Measurements from ENCODE around the gene ZNF3. TPM values are rescaled to one million over a fixed set of nuclear protein-coding genes. Genes with fewer than 3 reads are reported as not detected.
A peak's percentile ranks its signal among the peaks of the same experiment; 100 is the strongest.

ZNF3 gene
- total and polyA plus RNA-seq, 2 experiments from 2014 or later, result 37.2 to 45.5 TPM

- Histone ChIP-seq H3K36me3 (peaks cover 17% of the 10 kb centered on the region), H3K4me3 (peak overlapping the region; percentile 93), H3K9me3 (ENCODE audit: low read depth) (no peaks in the 10 kb centered on the region), H3K4me1 (ENCODE audit: low read depth) (peaks cover 10% of the 10 kb centered on the region), H3K27me3 (no peaks in the 10 kb centered on the region), H3K27ac (peak overlapping the region; percentile 97)
- peak in 1 of 2 donors; percentile 34 for DNase-seq (ENCODE audit: low read depth in 1 of 2, low spot score in 1 of 2)
- TF ChIP-seq, protein P1, sequence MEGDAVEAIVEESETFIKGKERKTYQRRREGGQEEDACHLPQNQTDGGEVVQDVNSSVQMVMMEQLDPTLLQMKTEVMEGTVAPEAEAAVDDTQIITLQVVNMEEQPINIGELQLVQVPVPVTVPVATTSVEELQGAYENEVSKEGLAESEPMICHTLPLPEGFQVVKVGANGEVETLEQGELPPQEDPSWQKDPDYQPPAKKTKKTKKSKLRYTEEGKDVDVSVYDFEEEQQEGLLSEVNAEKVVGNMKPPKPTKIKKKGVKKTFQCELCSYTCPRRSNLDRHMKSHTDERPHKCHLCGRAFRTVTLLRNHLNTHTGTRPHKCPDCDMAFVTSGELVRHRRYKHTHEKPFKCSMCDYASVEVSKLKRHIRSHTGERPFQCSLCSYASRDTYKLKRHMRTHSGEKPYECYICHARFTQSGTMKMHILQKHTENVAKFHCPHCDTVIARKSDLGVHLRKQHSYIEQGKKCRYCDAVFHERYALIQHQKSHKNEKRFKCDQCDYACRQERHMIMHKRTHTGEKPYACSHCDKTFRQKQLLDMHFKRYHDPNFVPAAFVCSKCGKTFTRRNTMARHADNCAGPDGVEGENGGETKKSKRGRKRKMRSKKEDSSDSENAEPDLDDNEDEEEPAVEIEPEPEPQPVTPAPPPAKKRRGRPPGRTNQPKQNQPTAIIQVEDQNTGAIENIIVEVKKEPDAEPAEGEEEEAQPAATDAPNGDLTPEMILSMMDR (IDR thresholded peaks at IDR 0.05; ENCODE audit: low read depth, low read length), result no peak
Measured at GRCh38 chr7:100080907-100081534, 502 bp downstream of the ZNF3 start.

DNA sequence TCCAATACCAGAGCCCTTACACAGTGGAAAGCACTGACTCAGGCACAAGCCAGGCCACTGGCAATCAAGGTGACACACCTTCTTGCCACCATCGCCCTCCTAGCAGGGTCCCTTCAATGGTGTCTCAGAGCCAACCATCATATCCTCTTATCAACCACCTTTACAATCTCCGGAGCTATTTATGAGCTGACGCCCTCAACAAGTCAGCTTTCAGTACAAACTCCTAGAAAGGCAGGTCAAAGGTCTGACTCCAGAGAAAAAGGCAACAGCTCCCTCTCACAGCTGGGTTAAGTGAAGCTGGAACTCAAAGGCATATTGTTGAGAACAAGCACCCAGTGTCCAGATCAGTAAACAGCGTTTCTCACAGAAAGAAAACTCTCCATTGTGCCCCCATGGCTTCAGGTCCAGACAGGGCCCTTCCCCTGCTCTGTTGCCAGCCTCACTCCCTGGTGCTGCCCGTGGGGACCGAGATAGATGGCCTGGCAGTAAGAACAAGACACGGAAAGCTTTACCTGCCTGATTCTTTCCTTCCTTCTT is 2.4 kb downstream of the ZNF3 start:
- H3K9me3 ChIP-seq (ENCODE audit: low read depth), result no peaks in the 10 kb centered on the region
- H3K4me1 ChIP-seq (ENCODE audit: low read depth), result peaks cover 10% of the 10 kb centered on the region
- no peak overlapping the region for H3K27ac ChIP-seq
- H3K4me3 ChIP-seq, result no peak overlapping the region
- TF ChIP-seq, protein P1 (IDR thresholded peaks at IDR 0.05; ENCODE audit: low read depth, low read length), result no peak
- H3K27me3 ChIP-seq, result no peaks in the 10 kb centered on the region
- no peak for DNase-seq (ENCODE audit: low read depth in 1 of 2, low spot score in 1 of 2)
- H3K36me3 ChIP-seq, result peaks cover 35% of the 10 kb centered on the region

DNA sequence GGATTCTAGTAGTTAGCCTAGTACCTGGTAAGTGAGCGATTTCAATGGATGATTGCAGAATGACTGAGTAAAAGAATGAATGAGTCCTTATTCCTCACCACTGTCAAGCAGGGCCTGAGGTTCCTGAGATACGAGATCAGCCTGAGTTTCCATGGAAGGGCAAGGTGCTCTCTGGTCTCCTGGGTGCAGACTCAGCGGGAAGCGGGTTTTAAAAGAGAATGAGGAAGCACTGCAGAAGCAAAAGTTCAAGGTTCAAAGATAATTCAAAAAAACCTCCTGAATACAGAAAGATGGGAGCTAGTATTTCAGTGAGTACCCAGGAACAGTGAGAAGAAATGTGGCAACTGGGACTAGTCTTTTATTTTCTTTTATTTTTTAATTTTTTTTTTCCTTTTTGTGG is 4.3 kb downstream of the ZNF3 start:
- DNase-seq (ENCODE audit: low read depth in 1 of 2, low spot score in 1 of 2), result no peak
- TF ChIP-seq, protein P1 (IDR thresholded peaks at IDR 0.05; ENCODE audit: low read depth, low read length), result no peak
- Histone ChIP-seq H3K4me1 (ENCODE audit: low read depth) (peaks cover 9% of the 10 kb centered on the region), H3K9me3 (ENCODE audit: low read depth) (no peaks in the 10 kb centered on the region), H3K27me3 (no peaks in the 10 kb centered on the region), H3K27ac (no peak overlapping the region), H3K4me3 (no peak overlapping the region), H3K36me3 (peaks cover 53% of the 10 kb centered on the region)

DNA sequence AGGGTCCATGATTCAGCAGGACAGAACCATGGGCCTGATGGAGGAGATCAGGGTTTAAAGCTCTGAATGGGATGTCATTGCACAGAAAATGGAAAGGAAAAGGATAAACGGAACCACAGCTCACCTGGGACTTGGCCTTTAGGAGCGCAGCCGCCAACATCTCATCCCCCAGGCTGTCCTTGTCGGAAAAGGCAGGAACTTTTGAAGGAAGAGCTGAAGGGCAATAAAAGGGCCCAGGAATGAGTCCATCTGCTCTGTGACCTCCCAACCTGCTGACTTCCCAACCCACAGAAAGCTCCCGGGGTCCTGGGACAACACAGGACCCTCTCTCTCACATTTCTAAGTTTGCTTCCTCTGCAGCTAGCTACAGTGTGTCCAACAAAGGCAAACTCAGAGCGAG is 6.1 kb downstream of the ZNF3 start:
- peaks cover 71% of the 10 kb centered on the region for H3K36me3 ChIP-seq
- DNase-seq (ENCODE audit: low read depth in 1 of 2, low spot score in 1 of 2), result no peak
- H3K9me3 ChIP-seq (ENCODE audit: low read depth), result peaks cover 6% of the 10 kb centered on the region
- TF ChIP-seq, protein P1 (IDR thresholded peaks at IDR 0.05; ENCODE audit: low read depth, low read length), result no peak
- H3K4me3 ChIP-seq, result no peak overlapping the region
- H3K27ac ChIP-seq, result no peak overlapping the region
- peaks cover 5% of the 10 kb centered on the region for H3K4me1 ChIP-seq (ENCODE audit: low read depth)
- H3K27me3 ChIP-seq, result no peaks in the 10 kb centered on the region

- Histone ChIP-seq H3K4me1 (ENCODE audit: low read depth) (no peaks in the 10 kb centered on the region), H3K27ac (no peak overlapping the region), H3K36me3 (peaks cover 77% of the 10 kb centered on the region), H3K4me3 (no peak overlapping the region), H3K9me3 (ENCODE audit: low read depth) (peaks cover 6% of the 10 kb centered on the region), H3K27me3 (no peaks in the 10 kb centered on the region)
- TF ChIP-seq, protein P1 (IDR thresholded peaks at IDR 0.05; ENCODE audit: low read depth, low read length), result no peak
- DNase-seq (ENCODE audit: low read depth in 1 of 2, low spot score in 1 of 2), result no peak
Measured at GRCh38 chr7:100074841-100075240, 6.7 kb downstream of the ZNF3 start.

Data from cardiac muscle cell (in vitro differentiated cells and primary cell).